Left ventricle myocardium inferior (tissue), 1 donor: Measurements from ENCODE around the gene WDR59. TPM values are rescaled to one million over a fixed set of nuclear protein-coding genes. Genes with fewer than 3 reads are reported as not detected.
"Not testable (repeated sequence)": the region's sequence is repeated elsewhere in the genome, so short reads cannot be mapped to it uniquely, and the experiment has no call there.

ENCODE experiments used
- DNase-seq: peaks from one replicate; pipeline ENCODE4 v3.0.0-alpha.2; 2020
- H3K27ac ChIP-seq: fragments of 200-600 bp; replicated peaks from 2 replicates; pipeline ENCODE4 v1.8.0; 2021
- H3K27me3 ChIP-seq: fragments of 200-600 bp; 2 replicates; pipeline ENCODE4 v1.8.0; 2021; ENCODE audit warnings: low read depth
- H3K36me3 ChIP-seq: fragments of 200-600 bp; 2 replicates; pipeline ENCODE4 v1.8.0; 2021
- H3K4me1 ChIP-seq: fragments of 200-600 bp; 2 replicates; pipeline ENCODE4 v1.8.0; 2021
- H3K4me3 ChIP-seq: fragments of 200-600 bp; 2 replicates; pipeline ENCODE4 v1.8.0; 2021; ENCODE audit warnings: mild to moderate bottlenecking, moderate library complexity
- H3K9me3 ChIP-seq: fragments of 200-600 bp; replicated peaks from 2 replicates; pipeline ENCODE4 v1.8.0; 2021
- CTCF ChIP-seq: fragments of 200-600 bp; IDR thresholded peaks from 2 replicates; pipeline ENCODE4 v1.8.0; 2021; ENCODE audit warnings: antibody characterized with exemption, mild to moderate bottlenecking, borderline replicate concordance
- intact Hi-C: fragments of 100-400 bp; cut with micrococcal nuclease; formaldehyde crosslinking; loops from one replicate; pipeline ENCODE4 v1.11.0; 2022
- total RNA-seq: library from RNA; stranded (reverse); fragmentation: NEBNext Ultra II Directional; extraction: Animal tissue kit (Norgen Biotek cat#: 25700); gene quantifications from one replicate; pipeline ENCODE4 v1.2.1, GENCODE V29; 2021
- donor health status: DM: no; HTN: yes; CAD: no; lungs with severe emphysema.

The WDR59 gene
- total RNA-seq, 1 donor from 2014 or later, result 52.5 TPM

- Histone ChIP-seq H3K27ac (no peak overlapping the region), H3K4me3 (no peak overlapping the region), H3K36me3 (peaks cover 7% of the 10 kb centered on the region), H3K9me3 (peaks cover 13% of the 10 kb centered on the region), H3K27me3 (no peaks in the 10 kb centered on the region), H3K4me1 (peaks cover 57% of the 10 kb centered on the region)
- intact Hi-C loops, result no loop called here
- no peak for TF ChIP-seq CTCF
- DNase-seq, result no peak
These were observed 37.6 kb upstream of the WDR59 start for GRCh38 chr16:75022567-75022966.

DNA sequence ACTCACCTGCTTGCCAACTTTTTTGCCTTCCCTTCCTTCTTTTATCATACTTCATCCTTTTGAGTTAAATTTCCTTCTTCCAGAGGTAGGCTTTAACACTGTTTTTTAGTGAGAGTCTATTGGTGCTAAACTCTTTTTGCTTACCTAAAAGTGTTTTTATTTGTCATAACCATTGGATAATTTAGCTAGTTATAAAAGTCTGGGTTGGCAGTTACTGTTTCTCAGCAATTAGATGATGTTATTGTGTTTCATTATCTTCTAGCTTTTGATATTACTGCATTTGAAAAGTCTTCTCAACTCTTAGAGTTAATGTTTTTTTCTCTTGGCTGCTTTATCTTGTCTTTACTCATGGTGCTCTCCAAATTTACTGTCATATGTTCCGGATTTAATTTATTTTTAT, 36.5 kb upstream of the WDR59 start:
- H3K4me1 ChIP-seq, result peaks cover 54% of the 10 kb centered on the region
- TF ChIP-seq CTCF, result no peak

GRCh38 chr16:75019586-75019985, 34.7 kb upstream of the WDR59 start:
- peaks cover 13% of the 10 kb centered on the region for H3K9me3 ChIP-seq
- H3K36me3 ChIP-seq, result peaks cover 7% of the 10 kb centered on the region
- no peak for TF ChIP-seq CTCF
- intact Hi-C loops, result no loop called here
- H3K27ac ChIP-seq, result no peak overlapping the region
- no peaks in the 10 kb centered on the region for H3K27me3 ChIP-seq
- peaks cover 45% of the 10 kb centered on the region for H3K4me1 ChIP-seq
- DNase-seq, result no peak
- no peak overlapping the region for H3K4me3 ChIP-seq

More for the DNA sequence above, 36.5 kb upstream of the WDR59 start:
- no peaks in the 10 kb centered on the region for H3K27me3 ChIP-seq
- no peak for DNase-seq
- no peak overlapping the region for H3K27ac ChIP-seq
- peaks cover 7% of the 10 kb centered on the region for H3K36me3 ChIP-seq
- no peak overlapping the region for H3K4me3 ChIP-seq
- intact Hi-C loops, result no loop called here
- H3K9me3 ChIP-seq, result peaks cover 13% of the 10 kb centered on the region

DNA sequence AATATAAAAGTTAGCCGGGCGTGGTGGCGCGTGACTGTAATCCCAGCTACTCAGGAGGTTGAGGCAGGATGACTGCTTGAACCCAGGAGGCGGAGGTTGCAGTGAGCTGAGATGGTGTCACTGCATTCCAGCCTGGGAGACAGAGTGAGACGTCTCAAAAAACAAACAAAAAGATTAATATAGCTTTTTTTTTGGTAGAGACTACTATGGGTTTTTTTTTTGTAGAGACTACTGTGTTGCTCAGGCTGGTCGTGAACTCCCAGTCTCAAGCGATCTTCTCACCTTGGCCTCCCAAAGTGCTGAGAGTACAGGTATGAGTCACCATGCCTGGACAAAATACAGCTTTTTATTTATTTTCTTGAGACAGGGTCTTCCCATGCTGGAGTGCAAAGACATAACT, 34.1 kb upstream of the WDR59 start:
- Histone ChIP-seq H3K27ac (no peak overlapping the region), H3K4me3 (no peak overlapping the region), H3K27me3 (no peaks in the 10 kb centered on the region), H3K4me1 (peaks cover 44% of the 10 kb centered on the region), H3K9me3 (peaks cover 13% of the 10 kb centered on the region), H3K36me3 (peaks cover 7% of the 10 kb centered on the region)
- intact Hi-C loops, result no loop called here
- no peak for TF ChIP-seq CTCF
- DNase-seq, result no peak

DNA sequence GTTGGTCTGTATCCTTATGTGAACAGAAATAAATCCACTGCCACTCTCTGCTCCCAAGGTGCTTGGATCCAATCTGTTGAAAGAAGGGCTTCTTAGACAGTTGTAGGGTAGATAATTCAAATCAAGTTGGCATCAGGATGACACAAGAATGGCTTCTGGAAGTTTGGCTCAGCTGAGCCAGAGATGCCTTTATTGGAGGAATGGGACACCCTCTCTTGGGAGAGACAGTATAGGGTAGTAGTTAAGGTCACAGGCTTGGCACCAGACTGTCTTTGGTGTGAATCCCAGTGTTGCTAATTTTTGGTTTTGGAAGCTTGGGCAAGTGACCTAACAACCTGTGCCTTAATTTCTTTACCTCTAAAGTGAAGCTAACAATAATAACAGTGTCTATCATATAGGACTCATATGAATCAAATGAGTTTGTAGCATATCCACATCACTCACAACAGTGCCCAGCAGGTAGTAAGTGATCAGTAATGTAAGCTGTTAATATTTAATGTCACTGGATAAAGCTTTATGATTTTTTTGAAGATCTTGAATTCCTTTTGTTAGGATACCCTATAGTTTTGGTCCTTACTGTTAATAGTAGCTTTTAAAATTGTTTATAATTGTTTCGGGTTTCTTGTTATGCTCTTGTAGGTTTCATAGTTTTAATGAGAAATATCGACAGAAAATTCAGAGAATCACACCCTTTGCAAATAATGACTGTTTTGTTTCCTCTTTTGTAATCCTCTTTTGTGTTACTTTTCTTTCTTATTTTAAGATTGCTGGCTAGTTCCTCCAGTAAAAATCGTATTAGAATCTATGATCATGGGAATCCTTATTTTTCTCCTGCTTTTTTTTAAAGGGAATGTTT, 33.0 kb upstream of the WDR59 start:
- TF ChIP-seq CTCF, result no peak
- H3K27me3 ChIP-seq, result no peaks in the 10 kb centered on the region
- no peak overlapping the region for H3K4me3 ChIP-seq
- peak overlapping the region; percentile 10 for H3K27ac ChIP-seq
- H3K4me1 ChIP-seq, result peaks cover 54% of the 10 kb centered on the region
- peaks cover 13% of the 10 kb centered on the region for H3K9me3 ChIP-seq
- no peak for DNase-seq
- intact Hi-C loops, result no loop called here
- peaks cover 7% of the 10 kb centered on the region for H3K36me3 ChIP-seq

DNA sequence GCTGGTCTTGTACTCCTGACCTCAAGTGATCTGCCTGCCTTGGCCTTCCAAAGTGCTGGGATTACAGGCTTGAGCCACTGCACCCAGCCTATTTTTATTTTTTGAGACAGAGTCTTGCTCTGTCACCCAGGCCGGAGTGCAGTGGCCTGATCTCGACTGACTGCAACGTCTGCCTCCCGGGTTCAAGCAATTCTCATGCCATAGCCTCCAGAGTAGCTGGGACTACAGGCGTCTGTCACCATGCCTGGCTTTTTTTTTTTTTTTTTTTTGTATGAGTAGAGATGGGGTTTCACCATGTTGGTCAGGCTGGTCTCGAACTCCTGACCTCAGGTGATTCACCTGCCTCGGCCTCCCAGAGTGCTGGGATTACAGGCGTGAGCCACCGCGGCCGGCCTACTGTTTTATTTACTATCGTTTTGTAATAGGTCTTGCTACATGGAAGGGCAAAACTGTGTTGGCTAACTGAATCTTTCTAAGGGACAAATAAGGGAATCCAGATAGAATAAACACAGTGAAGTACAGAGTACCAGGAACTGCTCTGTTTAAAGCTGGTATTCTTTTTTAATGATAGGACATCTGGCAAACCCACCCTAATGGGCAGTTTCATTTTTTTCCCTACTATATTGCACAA, 31.6 kb upstream of the WDR59 start:
- DNase-seq, H3K4me3 ChIP-seq, H3K27ac ChIP-seq, intact Hi-C loops, H3K36me3 ChIP-seq, H3K27me3 ChIP-seq, H3K9me3 ChIP-seq: not testable (repeated sequence)
- H3K4me1 ChIP-seq, result peaks cover 64% of the 10 kb centered on the region
